ENCODE results near the gene NTMT1.

DNA sequence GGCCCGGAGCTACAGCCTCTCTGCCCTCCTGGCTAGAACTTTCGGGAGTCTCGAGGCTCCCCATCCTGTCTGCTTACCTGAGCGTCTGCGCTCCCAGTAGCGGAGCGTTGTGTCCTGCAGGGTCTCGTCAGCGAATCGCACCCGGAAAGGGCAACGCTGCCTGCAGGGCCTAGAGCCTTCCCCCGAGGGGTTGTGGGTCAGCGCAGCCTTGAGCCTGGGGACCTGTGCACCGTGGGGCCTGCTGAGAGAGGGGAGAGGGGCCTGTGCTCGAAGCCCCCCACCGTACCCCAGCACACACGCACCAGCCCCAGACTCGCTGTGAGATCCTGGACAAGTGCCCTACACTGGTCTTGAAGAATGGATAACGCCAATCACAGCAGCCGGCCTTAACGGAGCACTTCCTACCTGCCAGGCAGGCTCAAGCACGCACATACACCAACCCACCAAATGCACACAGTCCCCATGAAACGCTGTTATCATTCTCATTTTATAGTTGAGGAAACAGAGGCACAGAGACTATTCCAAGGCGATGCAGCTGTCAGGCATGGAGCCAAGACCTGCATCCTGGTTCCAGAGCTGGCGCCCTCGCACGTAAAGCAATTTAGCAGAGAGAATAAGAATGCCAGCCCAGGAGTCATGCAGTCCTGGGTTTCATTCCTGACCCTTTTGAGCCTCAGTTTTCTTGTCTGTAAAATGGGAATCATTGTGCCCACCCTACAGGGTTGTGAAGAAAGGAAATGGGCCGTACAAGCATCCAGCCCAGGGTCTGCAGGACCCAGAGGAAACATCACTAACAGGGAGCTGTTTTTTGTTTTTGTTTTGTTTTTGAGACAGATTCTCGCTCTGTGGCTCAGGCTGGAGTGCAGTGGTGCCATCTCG is 10.3 kb upstream of the NTMT1 start:
- no peak for TF ChIP-seq CTCF (IDR thresholded peaks at IDR 0.05)
- no peak for TF ChIP-seq ZFX (IDR thresholded peaks at IDR 0.05; ENCODE audit: borderline replicate concordance)
